Karpas-422 (cell line): ENCODE measurements around the gene OASL. TPM values are rescaled to one million over a fixed set of nuclear protein-coding genes. Genes with fewer than 3 reads are reported as not detected.

Experiments used
- DNase-seq: peaks from one replicate; pipeline ENCODE4 v3.0.0-alpha.2; 2015
- H2AFZ ChIP-seq: fragments of 200-600 bp; sonication (generic); 2 replicates; pipeline ENCODE4 v1.6.1; 2014; ENCODE audit warnings: antibody characterized with exemption, low read length, mixed read lengths
- H3K27ac ChIP-seq: fragments of 200-600 bp; sonication (generic); 2 replicates; pipeline ENCODE4 v1.5.1; 2014; ENCODE audit warnings: mild to moderate bottlenecking, low read length, moderate library complexity
- H3K27me3 ChIP-seq: fragments of 200-600 bp; sonication (generic); 2 replicates; pipeline ENCODE4 v1.6.1; 2014; ENCODE audit warnings: low read length, mixed read lengths
- H3K36me3 ChIP-seq: fragments of 200-600 bp; sonication (generic); 2 replicates; pipeline ENCODE4 v1.6.1; 2014; ENCODE audit warnings: low read length, mixed read lengths; ENCODE audit not compliant: insufficient read depth
- H3K4me1 ChIP-seq: fragments of 200-600 bp; sonication (generic); 2 replicates; pipeline ENCODE4 v1.6.1; 2014; ENCODE audit warnings: mild to moderate bottlenecking, low read length, mixed read lengths
- H3K4me2 ChIP-seq: fragments of 200-600 bp; sonication (generic); 2 replicates; pipeline ENCODE4 v1.6.1; 2014; ENCODE audit warnings: low read length, low read depth, mild to moderate bottlenecking; ENCODE audit not compliant: poor library complexity, severe bottlenecking
- H3K4me3 ChIP-seq: fragments of 200-600 bp; sonication (generic); 2 replicates; pipeline ENCODE4 v1.5.1; 2014; ENCODE audit warnings: mild to moderate bottlenecking, antibody characterized with exemption, low read length, mixed read lengths
- H3K79me2 ChIP-seq: fragments of 200-600 bp; sonication (generic); 2 replicates; pipeline ENCODE4 v1.6.1; 2014; ENCODE audit warnings: mild to moderate bottlenecking, low read length, mixed read lengths
- H3K9ac ChIP-seq: fragments of 200-600 bp; sonication (generic); 2 replicates; pipeline ENCODE4 v1.6.0; 2014; ENCODE audit warnings: low read length
- H3K9me2 ChIP-seq: fragments of 200-600 bp; sonication (generic), shearing (Covaris generic); replicated peaks from 2 replicates; pipeline ENCODE4 v1.6.0; 2014; ENCODE audit warnings: mild to moderate bottlenecking, low read length, moderate library complexity; ENCODE audit not compliant: insufficient read depth
- H3K9me3 ChIP-seq: fragments of 300-700, 200-600 bp; sonication (generic); 2 replicates; pipeline ENCODE4 v1.6.1; 2014; ENCODE audit warnings: low read length, mixed read lengths
- H4K20me1 ChIP-seq: fragments of 200-600 bp; sonication (generic); 2 replicates; pipeline ENCODE4 v1.6.1; 2014; ENCODE audit warnings: mild to moderate bottlenecking, antibody characterized with exemption, low read length, low read depth; ENCODE audit not compliant: insufficient read depth
- total RNA-seq: library from RNA; depleted of rRNA; stranded (reverse); fragments of >200 nt; shearing (Covaris generic); gene quantifications from 2 replicates; pipeline ENCODE4 v1.2.3, GENCODE V29; 2014; ENCODE audit warnings: low replicate concordance

OASL gene
- total RNA-seq, 1 experiment from 2014 or later, result 1.4 TPM

DNA sequence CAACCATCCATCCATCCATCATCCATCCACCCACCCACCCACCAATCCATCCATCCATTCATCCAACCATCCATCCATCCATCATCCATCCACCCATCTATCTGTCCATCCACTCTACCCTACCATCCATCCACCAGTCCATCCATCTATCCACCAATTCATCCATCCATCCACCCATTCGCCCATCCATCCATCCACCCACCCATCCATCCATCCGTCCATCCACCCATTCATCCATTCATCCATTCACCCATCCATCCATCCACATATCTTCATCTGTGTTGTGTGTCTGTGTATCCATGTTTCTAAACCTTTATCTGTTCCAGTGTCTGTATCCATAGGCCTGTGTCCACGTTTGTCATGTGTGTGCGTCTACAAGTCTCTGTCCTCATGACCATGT is 50.8 kb downstream of the OASL start:
- H3K4me3 ChIP-seq, result no peak overlapping the region
- H3K36me3 ChIP-seq, result no peaks in the 10 kb centered on the region
- DNase-seq, result no peak
- H4K20me1 ChIP-seq, result no peaks in the 10 kb centered on the region
- no peaks in the 10 kb centered on the region for H3K79me2 ChIP-seq
- no peaks in the 10 kb centered on the region for H3K9me2 ChIP-seq
- H3K9me3 ChIP-seq, result no peaks in the 10 kb centered on the region
- no peak overlapping the region for H3K4me2 ChIP-seq
- no peak overlapping the region for H3K27ac ChIP-seq
- no peak overlapping the region for H3K9ac ChIP-seq
- H3K27me3 ChIP-seq, result no peaks in the 10 kb centered on the region
- H2AFZ ChIP-seq, result no peak overlapping the region
- no peaks in the 10 kb centered on the region for H3K4me1 ChIP-seq

DNA sequence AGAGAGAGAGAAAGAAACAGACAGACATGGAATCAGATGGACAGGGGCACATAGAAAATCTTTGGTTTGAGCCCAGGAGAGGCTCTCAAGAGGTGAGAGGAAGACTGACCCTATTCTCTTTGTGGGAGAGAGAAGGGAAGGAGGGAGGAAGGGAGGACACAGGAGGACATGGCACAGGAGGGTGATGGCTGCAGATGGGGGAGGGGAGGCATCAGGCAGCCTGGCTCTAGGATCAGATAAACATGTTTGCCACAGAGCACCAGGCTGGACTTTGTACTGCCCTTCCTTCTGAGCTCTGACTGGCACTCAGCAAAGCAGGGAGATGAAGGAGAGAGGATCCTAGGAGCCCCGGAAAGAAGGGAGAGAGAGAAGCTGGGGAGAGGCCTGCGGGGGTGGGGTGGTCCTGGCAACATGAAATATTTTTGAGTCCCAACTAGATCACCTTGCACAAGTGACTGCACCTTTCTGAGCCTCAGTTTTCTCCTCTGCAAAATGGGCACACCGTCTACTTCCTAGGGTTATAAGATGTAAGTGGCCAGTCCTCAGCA is 54.6 kb downstream of the OASL start:
- Histone ChIP-seq H3K4me2 (no peak overlapping the region), H3K4me3 (no peak overlapping the region), H3K27me3 (no peaks in the 10 kb centered on the region), H3K9me2 (no peaks in the 10 kb centered on the region), H3K27ac (no peak overlapping the region), H3K79me2 (no peaks in the 10 kb centered on the region), H2AFZ (no peak overlapping the region), H3K4me1 (no peaks in the 10 kb centered on the region), H3K36me3 (no peaks in the 10 kb centered on the region), H3K9ac (no peak overlapping the region), H3K9me3 (no peaks in the 10 kb centered on the region), H4K20me1 (no peaks in the 10 kb centered on the region)
- no peak for DNase-seq

DNA sequence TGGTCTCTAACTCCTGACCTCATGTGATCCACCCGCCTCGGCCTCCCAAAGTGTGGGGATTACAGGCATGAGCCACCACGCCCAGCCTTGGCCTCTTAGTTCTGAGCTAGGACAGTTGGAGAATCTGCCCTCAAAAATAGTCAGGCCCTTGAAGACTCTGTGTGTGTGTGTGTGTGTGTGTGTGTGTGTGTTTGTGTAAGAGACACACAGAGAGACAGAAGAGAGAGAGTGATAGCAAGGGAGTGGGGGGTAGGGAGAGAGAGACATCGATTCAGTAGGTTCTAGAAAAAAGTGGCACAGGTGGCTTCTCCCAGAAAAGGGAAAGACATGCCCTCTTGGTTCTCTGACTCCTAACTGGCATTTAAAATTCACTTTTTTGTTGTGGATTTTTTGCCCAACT is 55.3 kb downstream of the OASL start:
- H3K36me3 ChIP-seq, result no peaks in the 10 kb centered on the region
- H3K4me3 ChIP-seq, result no peak overlapping the region
- DNase-seq, result no peak
- H3K9ac ChIP-seq, result no peak overlapping the region
- no peaks in the 10 kb centered on the region for H3K4me1 ChIP-seq
- H3K9me2 ChIP-seq, result no peaks in the 10 kb centered on the region
- no peaks in the 10 kb centered on the region for H3K79me2 ChIP-seq
- H3K4me2 ChIP-seq, result no peak overlapping the region
- no peak overlapping the region for H2AFZ ChIP-seq
- no peaks in the 10 kb centered on the region for H3K27me3 ChIP-seq
- no peak overlapping the region for H3K27ac ChIP-seq
- no peaks in the 10 kb centered on the region for H4K20me1 ChIP-seq
- H3K9me3 ChIP-seq, result no peaks in the 10 kb centered on the region

DNA sequence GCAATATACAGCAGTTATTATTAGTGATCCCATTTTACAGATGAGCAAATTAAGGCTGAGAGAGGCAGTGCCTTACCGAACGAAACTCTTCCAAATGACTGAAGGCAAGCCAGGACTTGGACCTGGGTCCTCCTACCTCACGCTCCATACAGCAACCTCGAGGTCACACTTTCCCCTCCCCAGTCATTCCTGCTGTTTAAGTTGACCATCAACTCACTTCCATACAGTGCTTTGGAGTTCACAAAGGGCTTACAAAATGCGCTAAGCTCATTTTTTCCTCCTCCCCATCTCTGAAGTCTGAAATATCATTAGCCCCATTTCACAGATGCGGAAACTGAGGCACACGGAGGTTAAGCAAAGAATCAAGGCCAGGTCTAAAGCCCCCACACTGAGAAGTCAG is 56.4 kb downstream of the OASL start:
- Histone ChIP-seq H4K20me1 (no peaks in the 10 kb centered on the region), H3K27me3 (no peaks in the 10 kb centered on the region), H2AFZ (no peak overlapping the region), H3K27ac (no peak overlapping the region), H3K4me2 (no peak overlapping the region), H3K9me2 (no peaks in the 10 kb centered on the region), H3K9ac (no peak overlapping the region), H3K4me1 (no peaks in the 10 kb centered on the region), H3K4me3 (no peak overlapping the region), H3K79me2 (no peaks in the 10 kb centered on the region), H3K36me3 (no peaks in the 10 kb centered on the region), H3K9me3 (no peaks in the 10 kb centered on the region)
- no peak for DNase-seq

DNA sequence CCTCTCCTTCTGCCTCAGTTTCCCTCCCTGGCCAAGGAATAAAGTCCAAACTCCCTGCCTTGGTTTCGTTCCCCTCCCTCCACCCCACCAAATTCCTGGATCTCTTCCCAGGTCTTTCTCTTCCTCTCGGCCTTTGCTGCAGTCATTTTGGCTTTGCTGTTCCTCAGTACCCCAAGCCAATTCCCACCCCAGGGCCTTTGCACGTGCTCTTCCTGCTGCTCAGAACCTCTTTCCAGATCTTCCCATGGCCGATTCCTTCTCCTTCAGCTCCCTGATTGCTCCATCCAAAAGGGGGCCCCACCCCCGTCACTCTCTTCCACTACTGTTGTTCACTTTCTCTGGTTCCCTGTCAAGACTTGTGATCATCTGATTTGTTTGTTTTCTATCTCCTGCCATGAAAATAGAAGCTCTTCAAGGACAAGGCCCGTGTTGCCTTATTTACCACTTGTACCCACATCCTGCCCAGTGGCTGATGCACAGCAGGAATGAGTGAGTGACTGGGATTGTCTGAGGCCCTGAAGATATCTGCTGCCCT is 57.6 kb downstream of the OASL start:
- Histone ChIP-seq H3K9ac (no peak overlapping the region), H4K20me1 (no peaks in the 10 kb centered on the region), H3K4me2 (no peak overlapping the region), H3K9me2 (no peaks in the 10 kb centered on the region), H3K4me3 (no peak overlapping the region), H3K36me3 (no peaks in the 10 kb centered on the region), H3K9me3 (no peaks in the 10 kb centered on the region), H3K4me1 (no peaks in the 10 kb centered on the region), H3K79me2 (no peaks in the 10 kb centered on the region), H3K27me3 (no peaks in the 10 kb centered on the region), H3K27ac (no peak overlapping the region), H2AFZ (no peak overlapping the region)
- DNase-seq, result no peak

DNA sequence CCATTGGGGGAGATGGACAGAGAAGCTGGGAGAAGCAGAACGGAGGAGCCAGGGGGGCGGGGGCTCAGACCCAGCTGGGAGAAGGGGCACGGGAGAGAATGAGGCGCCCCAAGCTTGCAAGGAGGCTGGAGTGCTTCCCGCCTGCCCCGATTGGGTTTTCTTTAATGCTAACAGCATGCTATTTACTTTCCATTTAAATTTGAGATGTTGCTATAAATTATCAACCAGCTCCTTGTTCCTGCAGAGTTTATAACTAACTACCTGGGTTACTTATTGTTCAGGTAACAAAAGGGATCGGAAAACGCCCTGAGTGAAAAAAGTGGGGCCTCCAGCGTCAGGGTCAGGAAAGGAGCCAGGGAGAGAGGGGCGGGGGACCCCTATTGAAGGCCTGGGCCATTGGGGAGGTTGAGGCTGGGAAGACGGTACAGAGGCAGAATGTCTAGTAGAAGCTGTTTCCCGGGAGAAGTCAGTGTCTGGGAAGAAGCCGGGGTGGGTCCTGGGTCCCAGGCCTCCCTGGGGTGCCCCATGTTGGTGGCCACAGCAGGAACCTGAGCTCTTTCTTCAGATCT is 58.2 kb downstream of the OASL start:
- Histone ChIP-seq H3K9ac (no peak overlapping the region), H3K4me2 (no peak overlapping the region), H3K4me3 (no peak overlapping the region), H4K20me1 (no peaks in the 10 kb centered on the region), H3K79me2 (no peaks in the 10 kb centered on the region), H2AFZ (no peak overlapping the region), H3K4me1 (no peaks in the 10 kb centered on the region), H3K9me3 (no peaks in the 10 kb centered on the region), H3K27ac (no peak overlapping the region), H3K27me3 (no peaks in the 10 kb centered on the region), H3K36me3 (no peaks in the 10 kb centered on the region), H3K9me2 (no peaks in the 10 kb centered on the region)
- DNase-seq, result no peak

DNA sequence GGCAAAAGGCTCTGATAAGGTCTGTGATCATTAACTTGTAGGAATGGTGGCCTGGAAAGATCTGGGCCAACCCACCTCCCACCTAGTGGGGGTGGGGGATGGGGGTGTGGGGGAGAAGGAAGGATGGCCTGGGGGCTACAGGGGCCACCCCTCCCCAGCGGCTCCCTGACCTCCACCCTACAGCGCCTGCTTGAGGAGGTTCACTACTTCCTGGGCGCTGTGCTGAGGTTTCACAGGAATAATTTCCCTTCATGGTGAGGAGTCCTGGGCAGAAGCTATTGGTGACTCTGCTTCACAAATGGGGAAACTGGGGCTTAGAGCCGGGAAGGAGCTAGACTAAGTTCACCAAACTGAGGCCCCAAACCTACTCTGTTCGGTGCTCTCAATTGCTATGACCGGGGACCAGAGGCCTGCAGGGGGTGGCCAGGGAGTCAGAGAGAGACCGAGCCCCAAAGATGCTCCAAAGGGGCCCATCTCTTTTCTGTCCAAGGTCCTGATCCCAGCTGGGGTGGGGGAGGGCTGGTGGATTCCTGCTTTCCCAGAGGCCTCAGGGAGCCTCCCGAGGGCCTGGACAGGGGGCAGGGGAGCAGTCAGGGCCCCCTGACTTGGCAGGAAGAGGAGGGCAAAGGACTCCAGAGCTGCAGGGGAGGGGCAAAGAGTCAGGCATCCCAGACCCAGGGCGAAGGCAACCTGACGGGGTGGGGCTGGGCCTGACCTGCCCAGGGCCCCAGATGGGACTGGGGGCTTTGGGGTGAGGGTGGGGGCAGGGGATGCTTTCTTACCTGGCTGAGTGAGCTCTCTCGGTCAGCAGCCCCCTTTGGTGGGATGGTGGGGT is 59.0 kb downstream of the OASL start:
- H3K9me3 ChIP-seq, result no peaks in the 10 kb centered on the region
- no peak overlapping the region for H3K4me3 ChIP-seq
- no peaks in the 10 kb centered on the region for H3K4me1 ChIP-seq
- no peak overlapping the region for H3K4me2 ChIP-seq
- no peaks in the 10 kb centered on the region for H3K9me2 ChIP-seq
- no peak overlapping the region for H3K27ac ChIP-seq
- no peak for DNase-seq
- no peaks in the 10 kb centered on the region for H4K20me1 ChIP-seq
- no peaks in the 10 kb centered on the region for H3K79me2 ChIP-seq
- no peak overlapping the region for H2AFZ ChIP-seq
- H3K9ac ChIP-seq, result no peak overlapping the region
- no peaks in the 10 kb centered on the region for H3K36me3 ChIP-seq
- no peaks in the 10 kb centered on the region for H3K27me3 ChIP-seq

DNA sequence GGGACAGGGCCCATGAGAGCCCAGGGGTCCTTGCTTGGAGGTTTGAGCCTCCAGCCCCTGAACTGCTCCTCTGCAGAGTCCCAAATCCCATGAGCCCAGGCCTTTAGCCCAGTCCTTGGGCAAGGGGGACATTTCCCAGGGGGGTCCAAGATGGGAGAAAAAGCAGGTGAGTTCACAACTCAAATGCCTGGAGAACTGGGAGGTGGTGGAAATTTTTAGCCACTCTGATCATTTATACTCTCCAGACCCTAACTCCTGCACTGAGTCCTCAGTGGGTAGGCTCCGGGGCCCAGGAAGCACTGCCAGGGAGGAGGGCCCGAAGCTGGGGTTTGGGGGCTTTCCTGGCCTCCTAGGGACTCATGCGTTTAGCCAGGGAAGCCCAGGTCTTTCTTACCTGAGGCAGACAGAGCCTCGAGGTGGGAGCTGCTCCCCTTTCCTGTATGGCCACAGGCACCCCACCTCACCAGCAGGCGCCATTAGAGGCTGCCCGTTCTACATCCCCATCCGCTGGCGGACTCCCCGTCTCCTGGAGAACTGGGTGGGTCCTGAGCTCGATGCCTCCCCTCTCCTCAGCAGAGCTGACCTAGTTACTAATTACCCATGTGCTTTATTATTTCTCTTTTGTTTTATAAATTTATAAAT is 59.7 kb downstream of the OASL start:
- Histone ChIP-seq H3K4me3 (no peak overlapping the region), H3K9me2 (no peaks in the 10 kb centered on the region), H3K27me3 (no peaks in the 10 kb centered on the region), H3K27ac (no peak overlapping the region), H3K9me3 (no peaks in the 10 kb centered on the region), H3K9ac (no peak overlapping the region), H3K4me2 (no peak overlapping the region), H3K36me3 (no peaks in the 10 kb centered on the region), H4K20me1 (no peaks in the 10 kb centered on the region), H3K4me1 (no peaks in the 10 kb centered on the region), H3K79me2 (no peaks in the 10 kb centered on the region), H2AFZ (no peak overlapping the region)
- DNase-seq, result no peak
